Large intestine (tissue), 3 donors: Measurements from ENCODE around the gene TGM2. TPM values are rescaled to one million over a fixed set of nuclear protein-coding genes. Genes with fewer than 3 reads are reported as not detected.
A peak's percentile ranks its signal among the peaks of the same experiment; 100 is the strongest.

ENCODE experiments used
- DNase-seq, 2 donors: peaks; one replicate each; pipeline versions ENCODE4 v3.0.0 to v3.0.0-alpha.2; 2013
- H3K27ac ChIP-seq: one replicate; pipeline ENCODE4 v1.5.1; 2013; ENCODE audit warnings: low read length
- H3K27me3 ChIP-seq: 2 replicates; pipeline ENCODE4 v1.6.1; 2013; ENCODE audit warnings: low read length; ENCODE audit not compliant: control insufficient read depth, insufficient read depth
- H3K36me3 ChIP-seq: 2 replicates; pipeline ENCODE4 v1.6.1; 2013; ENCODE audit warnings: low read length; ENCODE audit not compliant: control insufficient read depth, insufficient read depth
- H3K4me1 ChIP-seq: one replicate; pipeline ENCODE4 v1.6.1; 2013; ENCODE audit warnings: low read length; ENCODE audit not compliant: control insufficient read depth, insufficient read depth
- H3K4me3 ChIP-seq: one replicate; pipeline ENCODE4 v1.5.1; 2013; ENCODE audit warnings: low read length
- H3K9me3 ChIP-seq: one replicate; pipeline ENCODE4 v1.6.1; 2013; ENCODE audit warnings: mild to moderate bottlenecking, low read depth, low read length, moderate library complexity; ENCODE audit not compliant: control insufficient read depth
- WGBS: methylation state at CpG from one replicate; pipeline ENCODE4 v1.1.5; 2013; ENCODE audit warnings: low lambda C conversion rate; ENCODE audit not compliant: insufficient coverage; 5-methylcytosine and 5-hydroxymethylcytosine counted together
- polyA plus RNA-seq: library from polyadenylated mRNA; unstranded; fragments of 120-200 nt; gene quantifications from one replicate; pipeline ENCODE4 v1.2.1, GENCODE V29; 2013

TGM2 gene
- polyA plus RNA-seq, 1 donor = 334 TPM

GRCh38 chr20:38126146-38126921 is 38.7 kb downstream of the TGM2 start:
- H3K4me1 ChIP-seq = peaks cover 4% of the 10 kb centered on the region
- no peaks in the 10 kb centered on the region for H3K27me3 ChIP-seq
- peak in 1 of 2 donors; percentile 3 for DNase-seq
- peaks cover 30% of the 10 kb centered on the region for H3K36me3 ChIP-seq
- no peaks in the 10 kb centered on the region for H3K9me3 ChIP-seq
- peak overlapping the region; percentile 24 for H3K27ac ChIP-seq
- no peak overlapping the region for H3K4me3 ChIP-seq
- no CpG with 5 or more reads among the region's 7 CpGs for WGBS

GRCh38 chr20:38125157-38126056 is 39.7 kb downstream of the TGM2 start:
- WGBS = no CpG with 5 or more reads among the region's 18 CpGs
- H3K9me3 ChIP-seq = no peaks in the 10 kb centered on the region
- H3K4me3 ChIP-seq = no peak overlapping the region
- H3K27ac ChIP-seq = peak overlapping the region; percentile 12
- DNase-seq = peak in 1 of 2 donors; percentile 47
- peaks cover 4% of the 10 kb centered on the region for H3K4me1 ChIP-seq
- no peaks in the 10 kb centered on the region for H3K27me3 ChIP-seq
- peaks cover 21% of the 10 kb centered on the region for H3K36me3 ChIP-seq

- Histone ChIP-seq H3K4me1 (peaks cover 4% of the 10 kb centered on the region), H3K36me3 (no peaks in the 10 kb centered on the region), H3K27ac (peak overlapping the region; percentile 79), H3K4me3 (no peak overlapping the region), H3K27me3 (no peaks in the 10 kb centered on the region), H3K9me3 (no peaks in the 10 kb centered on the region)
- DNase-seq = peak; percentile 50 to 71
- no CpG with 5 or more reads among the region's 4 CpGs for WGBS
Measured at GRCh38 chr20:38123021-38123587, 42.0 kb downstream of the TGM2 start.

- Histone ChIP-seq H3K4me1 (peaks cover 4% of the 10 kb centered on the region), H3K27ac (no peak overlapping the region), H3K9me3 (no peaks in the 10 kb centered on the region), H3K36me3 (no peaks in the 10 kb centered on the region), H3K27me3 (no peaks in the 10 kb centered on the region), H3K4me3 (no peak overlapping the region)
- DNase-seq = peak in 1 of 2 donors; percentile 2
- no CpG with 5 or more reads among the region's 4 CpGs for WGBS
Measured at GRCh38 chr20:38121741-38122140, 43.3 kb downstream of the TGM2 start.

GRCh38 chr20:38120625-38120988 is 44.5 kb downstream of the TGM2 start:
- Histone ChIP-seq H3K4me3 (no peak overlapping the region), H3K36me3 (no peaks in the 10 kb centered on the region), H3K9me3 (no peaks in the 10 kb centered on the region), H3K4me1 (peaks cover 4% of the 10 kb centered on the region), H3K27me3 (no peaks in the 10 kb centered on the region), H3K27ac (no peak overlapping the region)
- no CpG with 5 or more reads among the region's 4 CpGs for WGBS
- no peak for DNase-seq

- DNase-seq = no peak
- Histone ChIP-seq H3K4me1 (peaks cover 4% of the 10 kb centered on the region), H3K36me3 (no peaks in the 10 kb centered on the region), H3K9me3 (no peaks in the 10 kb centered on the region), H3K27me3 (no peaks in the 10 kb centered on the region), H3K4me3 (no peak overlapping the region), H3K27ac (no peak overlapping the region)
- WGBS = 83% methylated on average over 1 of the region's 6 CpGs
Measured at GRCh38 chr20:38119446-38119845, 45.6 kb downstream of the TGM2 start.

GRCh38 chr20:38117635-38118034 is 47.4 kb downstream of the TGM2 start:
- Histone ChIP-seq H3K36me3 (no peaks in the 10 kb centered on the region), H3K27me3 (no peaks in the 10 kb centered on the region), H3K27ac (no peak overlapping the region), H3K9me3 (no peaks in the 10 kb centered on the region), H3K4me3 (no peak overlapping the region), H3K4me1 (peaks cover 5% of the 10 kb centered on the region)
- 90% methylated on average over 2 of the region's 3 CpGs for WGBS
- no peak for DNase-seq

GRCh38 chr20:38117205-38117604 is 47.9 kb downstream of the TGM2 start:
- Histone ChIP-seq H3K27me3 (no peaks in the 10 kb centered on the region), H3K4me1 (peaks cover 5% of the 10 kb centered on the region), H3K4me3 (no peak overlapping the region), H3K36me3 (no peaks in the 10 kb centered on the region), H3K9me3 (no peaks in the 10 kb centered on the region), H3K27ac (no peak overlapping the region)
- no peak for DNase-seq
- 100% methylated on average over 1 of the region's 2 CpGs for WGBS

- Histone ChIP-seq H3K27ac (no peak overlapping the region), H3K9me3 (no peaks in the 10 kb centered on the region), H3K36me3 (no peaks in the 10 kb centered on the region), H3K4me1 (peaks cover 5% of the 10 kb centered on the region), H3K27me3 (no peaks in the 10 kb centered on the region), H3K4me3 (no peak overlapping the region)
- DNase-seq = no peak
- WGBS = 64% methylated on average over 3 of the region's 3 CpGs
Measured at GRCh38 chr20:38116409-38117165, 48.5 kb downstream of the TGM2 start.

- WGBS = 84% methylated on average over 2 of the region's 2 CpGs
- Histone ChIP-seq H3K27me3 (no peaks in the 10 kb centered on the region), H3K27ac (no peak overlapping the region), H3K4me1 (peaks cover 6% of the 10 kb centered on the region), H3K9me3 (no peaks in the 10 kb centered on the region), H3K36me3 (no peaks in the 10 kb centered on the region), H3K4me3 (no peak overlapping the region)
- DNase-seq = no peak
Measured at GRCh38 chr20:38115896-38116295, 49.2 kb downstream of the TGM2 start.
